Nephron (organoid): ENCODE data around the gene MTARC2.
A peak's percentile ranks its signal among the peaks of the same experiment; 100 is the strongest.

Source experiments
- H3K27ac Mint-ChIP-seq, 3 experiments: 2 replicates each; pipeline ENCODE4 v1.8.0; 2020; ENCODE audit warnings: mixed read lengths in 3 of 3, mild to moderate bottlenecking in 2 of 3, moderate library complexity in 1 of 3
- H3K27me3 Mint-ChIP-seq: 2 replicates; pipeline ENCODE4 v1.8.0; 2021; ENCODE audit warnings: low read depth, mild to moderate bottlenecking, moderate library complexity, mixed read lengths
- H3K36me3 Mint-ChIP-seq: 2 replicates; pipeline ENCODE4 v1.8.0; 2020; ENCODE audit warnings: low read depth, mixed read lengths
- H3K4me1 Mint-ChIP-seq: 2 replicates; pipeline ENCODE4 v1.8.0; 2020; ENCODE audit warnings: mixed read lengths
- H3K4me3 Mint-ChIP-seq, 3 experiments: 2 replicates each; pipeline ENCODE4 v1.8.0; 2020; ENCODE audit warnings: mild to moderate bottlenecking in 3 of 3, mixed read lengths in 3 of 3, moderate library complexity in 2 of 3
- H3K9me3 Mint-ChIP-seq: 2 replicates; pipeline ENCODE4 v1.8.0; 2020; ENCODE audit warnings: mixed read lengths
- CTCF ChIP-seq, 3 experiments: fragments of 200-600 bp; sonication (generic); IDR thresholded peaks; one replicate each; pipeline ENCODE4 v1.5.0; 2021; ENCODE audit warnings: antibody characterized with exemption in 3 of 3; ENCODE audit not compliant: unreplicated experiment in 3 of 3

Gene MTARC2

DNA sequence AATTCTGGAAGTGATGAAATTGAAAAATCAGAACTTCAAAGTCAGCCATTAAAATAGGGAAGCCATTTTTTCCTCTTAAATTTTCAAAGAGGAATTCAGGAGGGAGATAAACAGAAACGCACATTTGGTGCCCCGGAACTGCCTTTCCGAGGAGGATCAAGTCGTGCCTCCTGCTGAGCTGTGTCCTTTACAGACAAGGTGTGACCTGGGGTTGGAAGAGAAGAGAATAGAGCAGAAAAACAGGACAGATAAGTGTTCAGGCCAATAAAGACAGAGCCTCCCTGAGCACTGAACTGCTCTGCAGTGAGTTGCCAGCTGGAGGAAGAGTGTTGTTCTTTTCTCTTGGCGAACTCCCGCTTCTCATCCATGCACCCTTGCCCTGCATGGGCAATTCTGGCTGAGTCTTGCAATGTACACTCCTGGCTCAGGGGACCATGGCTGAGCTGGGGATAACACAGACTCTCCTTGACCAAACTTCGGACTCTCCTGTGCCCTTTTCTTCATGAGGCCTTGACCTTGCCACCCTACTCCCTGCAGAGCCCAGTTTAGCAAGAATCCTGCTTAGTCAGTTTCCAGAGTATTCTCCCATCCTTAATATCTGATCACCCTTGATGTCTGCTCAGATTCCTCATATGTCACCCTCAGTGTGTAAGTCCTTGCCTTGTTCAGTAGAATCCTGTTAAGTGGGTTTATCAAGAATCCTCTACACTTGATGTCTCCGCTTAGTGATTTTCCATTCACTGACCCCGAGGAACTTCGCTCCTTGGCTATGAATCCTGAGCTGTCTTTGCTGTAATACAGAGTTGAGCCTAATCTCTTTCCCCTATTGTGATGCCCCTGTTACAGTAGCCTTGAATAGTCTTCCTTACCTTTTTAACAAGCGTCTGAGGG lies 37.3 kb downstream of the MTARC2 start:
- no peak for TF ChIP-seq CTCF (IDR thresholded peaks at IDR 0.05; ENCODE audit: unreplicated experiment in 3 of 3)
- H3K4me1 Mint-ChIP-seq, result peaks cover 8% of the 10 kb centered on the region
- peak overlapping the region; percentile 83 to 85 (median 85) for H3K4me3 Mint-ChIP-seq
- peak overlapping the region in 2 of 3 experiments; percentile 16 to 76 for H3K27ac Mint-ChIP-seq
- no peaks in the 10 kb centered on the region for H3K36me3 Mint-ChIP-seq
- H3K9me3 Mint-ChIP-seq, result no peaks in the 10 kb centered on the region
- peaks cover 18% of the 10 kb centered on the region for H3K27me3 Mint-ChIP-seq

GRCh38 chr1:220786057-220786336 lies 37.9 kb downstream of the MTARC2 start:
- H3K9me3 Mint-ChIP-seq, result no peaks in the 10 kb centered on the region
- H3K27me3 Mint-ChIP-seq, result peaks cover 18% of the 10 kb centered on the region
- no peaks in the 10 kb centered on the region for H3K36me3 Mint-ChIP-seq
- H3K4me3 Mint-ChIP-seq, result peak overlapping the region; percentile 83 to 85 (median 85)
- peaks cover 8% of the 10 kb centered on the region for H3K4me1 Mint-ChIP-seq
- peak overlapping the region in 2 of 3 experiments; percentile 16 to 76 for H3K27ac Mint-ChIP-seq
- no peak for TF ChIP-seq CTCF (IDR thresholded peaks at IDR 0.05; ENCODE audit: unreplicated experiment in 3 of 3)

DNA sequence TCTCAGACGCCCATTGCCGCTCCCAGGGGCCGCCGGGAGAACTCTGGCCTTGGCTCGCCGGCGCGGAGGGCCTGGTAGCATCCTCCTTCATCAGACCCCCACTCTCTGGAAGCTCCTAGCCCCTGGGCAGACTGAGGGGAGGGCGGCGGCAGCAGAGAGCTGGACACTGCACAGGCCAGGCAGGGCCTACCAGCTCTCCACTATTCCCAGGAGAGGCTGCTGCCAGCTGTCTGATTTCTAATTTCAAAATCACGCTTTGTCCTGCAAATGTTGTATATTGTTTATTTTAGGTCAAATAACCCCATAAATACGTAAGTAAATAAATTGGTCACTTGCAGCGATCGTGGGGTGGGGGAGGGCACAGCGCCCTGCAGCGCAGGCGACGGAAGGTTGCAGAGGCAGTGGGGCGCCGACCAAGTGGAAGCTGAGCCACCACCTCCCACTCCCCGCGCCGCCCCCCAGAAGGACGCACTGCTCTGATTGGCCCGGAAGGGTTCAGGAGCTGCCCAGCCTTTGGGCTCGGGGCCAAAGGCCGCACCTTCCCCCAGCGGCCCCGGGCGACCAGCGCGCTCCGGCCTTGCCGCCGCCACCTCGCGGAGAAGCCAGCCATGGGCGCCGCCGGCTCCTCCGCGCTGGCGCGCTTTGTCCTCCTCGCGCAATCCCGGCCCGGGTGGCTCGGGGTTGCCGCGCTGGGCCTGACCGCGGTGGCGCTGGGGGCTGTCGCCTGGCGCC lies 38.4 kb downstream of the MTARC2 start, which contains the start of gene MTARC1:
TSS of gene MTARC1 (plus strand) at position 577 of the 732 bp plus-strand sequence. CDS start at position 609, 32 bp downstream.
- Mint-ChIP-seq H3K36me3 (no peaks in the 10 kb centered on the region), H3K27me3 (peaks cover 18% of the 10 kb centered on the region), H3K4me3 (peak within 1 kb of the TSS; percentile 85 to 87 (median 85)), H3K4me1 (peaks cover 10% of the 10 kb centered on the region), H3K9me3 (no peaks in the 10 kb centered on the region), H3K27ac (peak within 1 kb of the TSS; percentile 49 to 84 (median 52))
- peak in 2 of 3 experiments; percentile 13 to 14 for TF ChIP-seq CTCF (IDR thresholded peaks at IDR 0.05; ENCODE audit: unreplicated experiment in 3 of 3)

DNA sequence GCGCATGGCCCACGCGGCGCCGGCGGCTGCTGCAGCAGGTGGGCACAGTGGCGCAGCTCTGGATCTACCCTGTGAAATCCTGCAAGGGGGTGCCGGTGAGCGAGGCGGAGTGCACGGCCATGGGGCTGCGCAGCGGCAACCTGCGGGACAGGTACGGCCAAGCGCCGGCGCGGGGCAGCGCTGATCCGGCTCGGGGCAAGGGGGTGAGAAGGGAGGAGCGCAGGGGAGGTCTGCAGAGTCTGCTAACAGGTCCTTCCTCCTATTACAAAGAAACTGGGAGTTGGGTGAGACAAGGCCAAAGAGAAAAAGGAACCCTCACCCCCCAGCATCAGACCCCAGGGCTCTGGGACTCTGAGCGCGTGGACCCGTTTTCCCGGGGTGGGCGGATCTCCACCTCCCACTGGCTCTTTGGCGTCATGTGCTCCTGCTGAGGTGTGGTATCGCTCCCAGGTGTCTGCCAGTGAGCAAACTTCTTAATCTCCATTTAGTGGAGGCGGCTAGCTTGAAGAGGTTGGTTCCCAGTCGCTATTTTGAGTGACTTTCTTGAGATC lies 39.0 kb downstream of the MTARC2 start:
- Mint-ChIP-seq H3K9me3 (no peaks in the 10 kb centered on the region), H3K4me1 (peaks cover 16% of the 10 kb centered on the region), H3K36me3 (no peaks in the 10 kb centered on the region), H3K27ac (peak overlapping the region; percentile 49 to 84 (median 52)), H3K27me3 (peaks cover 18% of the 10 kb centered on the region), H3K4me3 (peak overlapping the region; percentile 85 to 87 (median 85))
- TF ChIP-seq CTCF (IDR thresholded peaks at IDR 0.05; ENCODE audit: unreplicated experiment in 3 of 3), result no peak

DNA sequence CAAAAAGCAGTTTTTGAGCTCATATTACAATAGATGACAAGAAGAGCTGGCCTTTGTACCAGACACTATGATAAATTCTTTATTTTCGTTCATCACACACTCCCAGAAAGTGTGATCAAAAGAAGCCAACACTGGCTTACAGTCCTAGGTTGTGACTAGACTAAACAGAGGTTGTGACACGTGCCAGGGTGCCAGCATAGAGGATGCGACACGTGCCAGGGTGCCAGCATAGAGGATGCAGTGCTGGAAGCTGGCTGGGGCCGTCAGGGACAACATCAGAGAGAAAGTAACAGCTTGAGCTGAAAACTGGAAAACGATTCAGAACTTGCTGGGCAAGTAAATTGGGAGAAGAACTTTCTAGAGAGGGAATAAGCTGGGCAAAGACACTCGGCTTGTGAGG lies 40.8 kb downstream of the MTARC2 start:
- no peaks in the 10 kb centered on the region for H3K36me3 Mint-ChIP-seq
- H3K4me1 Mint-ChIP-seq, result peaks cover 17% of the 10 kb centered on the region
- H3K27me3 Mint-ChIP-seq, result peaks cover 18% of the 10 kb centered on the region
- no peak for TF ChIP-seq CTCF (IDR thresholded peaks at IDR 0.05; ENCODE audit: unreplicated experiment in 3 of 3)
- no peaks in the 10 kb centered on the region for H3K9me3 Mint-ChIP-seq
- H3K4me3 Mint-ChIP-seq, result peak overlapping the region in 2 of 3 experiments; percentile 42 to 50
- peak overlapping the region in 1 of 3 experiments; percentile 49 for H3K27ac Mint-ChIP-seq
